H1 (cell line): ENCODE measurements around the gene KSR2. TPM values are rescaled to one million over a fixed set of nuclear protein-coding genes. Genes with fewer than 3 reads are reported as not detected.

ENCODE experiments used
- CHD7 ChIP-seq: fragments of 300-600 bp; sonication (generic); IDR thresholded peaks from 2 replicates; pipeline ENCODE4 v1.7.1; 2012; ENCODE audit warnings: low read length, moderate library complexity, mild to moderate bottlenecking, inconsistent platforms; ENCODE audit not compliant: insufficient replicate concordance
- JUND ChIP-seq: IDR thresholded peaks from 2 replicates; pipeline ENCODE4 v1.6.1; 2011; ENCODE audit warnings: mild to moderate bottlenecking, improper control_type of control experiment, low read length
- polyA plus RNA-seq, 7 experiments: library from polyadenylated mRNA; depleted of rRNA in 3 of 7; stranded (reverse) in 5 of 7; unstranded in 2 of 7; fragments of >200 nt in 5 of 7; fragments of 200-250 nt in 2 of 7; gene quantifications; 1 replicate in 5 of 7; 2 replicates in 1 of 7; 4 replicates in 1 of 7; pipeline versions ENCODE4 v1.2.1 to v1.2.3, GENCODE V29; 2011 to 2013; ENCODE audit warnings: missing spikeins in 2 of 7, mixed read lengths in 2 of 7
- total RNA-seq: library from RNA; stranded (reverse); fragmentation: NEBNext Ultra II Directional; extraction: Animal tissue kit (Norgen Biotek cat#: 25700); gene quantifications from 2 replicates; pipeline ENCODE4 v1.2.1, GENCODE V29; 2021

The KSR2 gene
- total and polyA plus RNA-seq, 2 of the 8 experiments (the other 6 are each of a cell fraction or from before 2014, with no cell fraction given), result 0.74 to 2.2 TPM

DNA sequence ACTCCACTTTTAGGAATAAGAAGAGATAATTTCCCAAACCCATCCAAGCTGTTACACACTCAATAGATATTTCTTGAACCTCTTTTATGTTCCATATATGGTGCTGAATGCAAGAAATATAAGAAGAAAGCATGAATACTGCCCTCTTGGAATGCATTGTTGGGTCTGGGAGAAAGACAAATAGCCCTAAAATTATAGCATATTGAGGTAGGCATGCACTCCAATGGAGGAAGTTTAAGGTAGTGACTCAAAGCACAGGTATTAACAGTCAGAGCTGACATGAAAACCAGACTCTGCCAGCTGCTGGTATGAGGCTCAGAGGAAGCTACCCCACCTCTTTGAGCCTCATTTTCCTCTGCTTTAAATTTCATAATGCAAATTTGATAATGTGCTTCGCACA is 346.0 kb downstream of the KSR2 start (continued):
- TF ChIP-seq CHD7, result no peak
- no peak for TF ChIP-seq JUND
- TF ChIP-seq, all 59 proteins: peak for 0
